ENCODE data around the gene NUP153. TPM values are rescaled to one million over a fixed set of nuclear protein-coding genes. Genes with fewer than 3 reads are reported as not detected.

NUP153 gene
- total and polyA plus RNA-seq, 2 of the 8 experiments (the other 6 are each of a cell fraction or from before 2014, with no cell fraction given), result 47.0 to 84.8 TPM

DNA sequence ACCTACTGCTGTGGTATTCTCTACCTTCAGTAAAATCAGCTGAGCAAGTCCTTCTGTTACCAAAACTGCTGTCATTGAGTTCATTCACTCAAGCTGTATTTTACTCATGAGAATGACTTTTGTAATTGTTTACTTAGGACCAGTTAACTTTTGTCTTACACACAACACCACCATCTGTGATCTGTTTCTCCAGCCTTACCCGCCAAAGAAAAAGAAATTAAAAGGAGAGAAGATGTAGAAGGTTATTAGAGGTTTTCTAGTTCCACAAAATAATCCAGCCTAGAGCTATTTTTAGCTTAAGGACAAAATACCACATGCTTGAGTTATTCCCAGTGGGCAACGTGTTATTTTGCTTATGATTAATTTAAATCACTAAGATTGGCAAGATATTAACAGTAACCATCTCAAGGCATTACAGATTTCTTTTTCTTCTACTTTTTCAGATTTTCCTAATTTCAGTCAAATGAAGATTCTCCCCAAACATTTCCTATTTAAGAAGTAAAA is 68.5 kb downstream of the NUP153 start:
- Histone ChIP-seq H4K5ac (ENCODE audit: insufficient read length, low read depth, low read length) (no peak overlapping the region), H3K27me3 (replicated peaks in 1 of 4; ENCODE audit: control insufficient read depth in 3 of 4, extremely low read depth in 1 of 4, insufficient read depth in 3 of 4, low read length in 3 of 4) (no peaks in the 10 kb centered on the region), H3K4me1 (replicated peaks in 1 of 4; ENCODE audit: control insufficient read depth in 3 of 4, insufficient read depth in 4 of 4, low read length in 3 of 4) (no peaks in the 10 kb centered on the region), H3K79me2 (ENCODE audit: control insufficient read depth in 1 of 2, insufficient read depth in 2 of 2, low read length in 2 of 2) (peaks cover 0 to 23% of the 10 kb centered on the region in 2 experiments; a peak in 1 of 4 replicates), H3K23ac (ENCODE audit: insufficient read length) (no peak overlapping the region), H2BK5ac (ENCODE audit: low read depth, low read length) (no peak overlapping the region), H4K91ac (replicated peaks; ENCODE audit: insufficient read length, low read length) (no peak overlapping the region), H4K20me1 (replicated peaks in 1 of 2; ENCODE audit: control insufficient read depth in 1 of 2, insufficient read depth in 2 of 2, low read length in 2 of 2) (peaks cover 2 to 5% of the 10 kb centered on the region in 2 experiments), H3K18ac (ENCODE audit: extremely low read depth, low read length) (no peak overlapping the region), H3K27ac (ENCODE audit: low read depth, low read length) (no peak overlapping the region), H4K8ac (ENCODE audit: extremely low read depth, insufficient read depth, low read length) (no peak overlapping the region), H2AFZ (ENCODE audit: low read length) (no peak overlapping the region), H2BK120ac (replicated peaks; ENCODE audit: low read depth, low read length) (no peak overlapping the region), H2BK15ac (ENCODE audit: low read length) (no peak overlapping the region), H3K9me3 (ENCODE audit: insufficient read depth in 2 of 2, low read depth in 1 of 2, low read length in 1 of 2) (no peaks in the 10 kb centered on the region), H3K4me3 (ENCODE audit: extremely low read depth in 1 of 4, insufficient read depth in 2 of 4, low read depth in 3 of 4, low read length in 4 of 4) (no peak overlapping the region), H3K36me3 (ENCODE audit: control insufficient read depth in 2 of 4, insufficient read depth in 4 of 4, low read length in 3 of 4) (peaks cover 10 to 62% (median 47%) of the 10 kb centered on the region in 4 experiments), H3K9ac (replicated peaks in 1 of 4; ENCODE audit: extremely low read depth in 1 of 4, low read depth in 3 of 4, low read length in 3 of 4) (no peak overlapping the region), H3K4me2 (ENCODE audit: insufficient read depth in 1 of 2, low read depth in 2 of 2, low read length in 2 of 2) (no peak overlapping the region), H3K79me1 (ENCODE audit: low read depth, low read length) (peaks cover 2% of the 10 kb centered on the region; the same call in 1 of the 2 replicates), H2BK12ac (ENCODE audit: low read depth, low read length) (no peak overlapping the region), H3K14ac (ENCODE audit: insufficient read length) (no peak overlapping the region), H2BK20ac (ENCODE audit: low read length) (no peak overlapping the region), H2AK5ac (ENCODE audit: low read depth, low read length) (no peak overlapping the region), H3K56ac (replicated peaks; ENCODE audit: insufficient read length, low read depth, low read length) (no peak overlapping the region), H3K23me2 (ENCODE audit: low read depth, low read length) (no peaks in the 10 kb centered on the region), H3K4ac (replicated peaks; ENCODE audit: insufficient read length, low read depth, low read length) (no peak overlapping the region)
- DNase-seq (ENCODE audit: low read depth in 1 of 2, low spot score in 2 of 2), result no peak
- TF ChIP-seq GABPA (IDR thresholded peaks at IDR 0.05; ENCODE audit: borderline replicate concordance, insufficient read depth, low read length), result no peak
- WGBS, 2 experiments (ENCODE audit: extremely low coverage in 1 of 2, insufficient coverage in 1 of 2, insufficient read length in 1 of 2, insufficient replicate concordance in 2 of 2, low coverage in 1 of 2, low lambda C conversion rate in 2 of 2, missing lambda C conversion rate in 1 of 2), result 92% methylated on average over 2 of the region's 2 CpGs; no CpG with 5 or more reads in 1 of the 2 experiments
- no peak for FAIRE-seq
- ChIA-PET POLR2A (ENCODE audit: partially characterized antibody) (no interaction called here), CTCF (ENCODE audit: partially characterized antibody) (interaction anchor here (0.7 kb wide), 1 partner anchor 171 kb away, joined by 3 read pairs; no protein-coding TSS in a partner anchor)
